HL-60 (cell line): ENCODE measurements around the gene SUMF1.

Experiments used
- CTCF ChIP-seq: IDR thresholded peaks from one replicate; pipeline ENCODE4 v1.5.1; 2011; ENCODE audit warnings: low read length, control low read depth, inconsistent platforms; ENCODE audit not compliant: insufficient read depth
- GABPA ChIP-seq: IDR thresholded peaks from 2 replicates; pipeline ENCODE4 v1.6.1; 2012; ENCODE audit warnings: low read depth
- POLR2AphosphoS5 ChIP-seq: IDR thresholded peaks from 2 replicates; pipeline ENCODE4 v1.6.1; 2012; ENCODE audit warnings: low read depth
- REST ChIP-seq: IDR thresholded peaks from 2 replicates; pipeline ENCODE4 v1.6.1; 2012; ENCODE audit warnings: low read depth; ENCODE audit not compliant: insufficient replicate concordance
- SPI1 ChIP-seq: IDR thresholded peaks from 2 replicates; pipeline ENCODE4 v1.6.1; 2012; ENCODE audit warnings: low read depth, mild to moderate bottlenecking, borderline replicate concordance

- TF ChIP-seq CTCF (no peak), REST (no peak), POLR2AphosphoS5 (no peak), GABPA (no peak), SPI1 (no peak)
Observed at GRCh38 chr3:4399476-4399875, 67.6 kb downstream of the SUMF1 start.
